Suppressor macrophage treated with lipopolysaccharide for 1 hour (primary cell): ENCODE results near the gene CTAGE1.

ENCODE experiments used
- DNase-seq, 3 donors: peaks; one replicate each; pipeline ENCODE4 v3.0.0-alpha.2; 2020 to 2022

The CTAGE1 gene

GRCh38 chr18:22387364-22387763, 30.4 kb downstream of the CTAGE1 start:
- DNase-seq: no peak

GRCh38 chr18:22385718-22386117, 32.0 kb downstream of the CTAGE1 start:
- peak in 2 of 3 donors; percentile 6 to 18 for DNase-seq

- peak; percentile 43 to 50 (median 43) for DNase-seq
Observed at GRCh38 chr18:22378672-22379282, 38.9 kb downstream of the CTAGE1 start.

- no peak for DNase-seq
Observed at GRCh38 chr18:22377769-22378168, 39.9 kb downstream of the CTAGE1 start.

- no peak for DNase-seq
Observed at GRCh38 chr18:22370414-22370813, 47.3 kb downstream of the CTAGE1 start.

- no peak for DNase-seq
Observed at GRCh38 chr18:22368021-22368420, 49.7 kb downstream of the CTAGE1 start.

GRCh38 chr18:22367303-22367702, 50.4 kb downstream of the CTAGE1 start:
- no peak for DNase-seq

GRCh38 chr18:22363867-22364463, 53.8 kb downstream of the CTAGE1 start:
- no peak for DNase-seq
